Loucy (cell line): Measurements from ENCODE around the gene SLC16A8.

Experiments used
- CTCF ChIP-seq: fragments of 200-600 bp; sonication (generic); conservative IDR thresholded peaks from 2 replicates; pipeline ENCODE4 v1.5.1; 2014; ENCODE audit warnings: mild to moderate bottlenecking, antibody characterized with exemption, low read length
- EZH2phosphoT487 ChIP-seq: fragments of 200-600 bp; IDR thresholded peaks from 2 replicates; pipeline ENCODE4 v1.6.1; 2018; ENCODE audit warnings: antibody characterized with exemption, mild to moderate bottlenecking, moderate library complexity, borderline replicate concordance

DNA sequence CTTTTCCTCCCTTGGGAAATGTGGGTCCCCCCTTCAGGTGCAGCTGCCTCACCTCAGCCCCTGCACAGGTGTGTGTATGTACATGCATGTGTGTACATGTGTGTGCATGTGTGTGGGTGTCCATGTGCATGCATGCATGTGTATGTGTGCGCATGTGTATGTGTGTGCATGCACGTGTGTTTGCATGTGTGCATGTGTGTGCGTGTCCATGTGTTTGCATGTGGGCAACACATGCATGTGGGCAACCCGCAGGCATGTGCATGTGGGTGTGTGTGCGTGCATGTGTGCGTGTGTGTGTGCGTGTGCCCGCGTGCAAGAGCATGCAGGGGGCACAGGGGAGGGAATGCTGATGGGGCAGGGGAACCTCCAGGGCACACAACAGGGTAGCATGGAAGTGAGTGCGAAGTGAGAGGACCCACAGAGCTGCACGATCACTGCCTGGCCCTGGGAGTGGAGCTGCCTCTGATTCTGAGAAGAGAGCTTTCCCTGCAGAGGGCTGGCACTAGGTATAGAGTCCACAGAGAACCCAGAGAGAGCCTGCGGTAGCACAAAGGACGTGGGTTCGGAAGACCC lies 41.1 kb upstream of the SLC16A8 start:
- TF ChIP-seq CTCF (no peak), EZH2phosphoT487 (no peak)
